ENCODE data around the gene JAKMIP1. TPM values are rescaled to one million over a fixed set of nuclear protein-coding genes. Genes with fewer than 3 reads are reported as not detected.

JAKMIP1 gene
- total RNA-seq, 2 experiments from 2014 or later, result 2.0 to 2.1 TPM

- Mint-ChIP-seq H3K4me1 (ENCODE audit: low read depth) (no peaks in the 10 kb centered on the region), H3K27ac (no peak overlapping the region), H3K36me3 (ENCODE audit: low read depth) (no peaks in the 10 kb centered on the region), H3K9me3 (no peaks in the 10 kb centered on the region), H3K27me3 (peaks cover 12% of the 10 kb centered on the region), H3K4me3 (no peak overlapping the region)
- no peaks in the 10 kb centered on the region for H3K4me1 ChIP-seq (ENCODE audit: insufficient read depth, low read length)
- TF ChIP-seq, protein P1, sequence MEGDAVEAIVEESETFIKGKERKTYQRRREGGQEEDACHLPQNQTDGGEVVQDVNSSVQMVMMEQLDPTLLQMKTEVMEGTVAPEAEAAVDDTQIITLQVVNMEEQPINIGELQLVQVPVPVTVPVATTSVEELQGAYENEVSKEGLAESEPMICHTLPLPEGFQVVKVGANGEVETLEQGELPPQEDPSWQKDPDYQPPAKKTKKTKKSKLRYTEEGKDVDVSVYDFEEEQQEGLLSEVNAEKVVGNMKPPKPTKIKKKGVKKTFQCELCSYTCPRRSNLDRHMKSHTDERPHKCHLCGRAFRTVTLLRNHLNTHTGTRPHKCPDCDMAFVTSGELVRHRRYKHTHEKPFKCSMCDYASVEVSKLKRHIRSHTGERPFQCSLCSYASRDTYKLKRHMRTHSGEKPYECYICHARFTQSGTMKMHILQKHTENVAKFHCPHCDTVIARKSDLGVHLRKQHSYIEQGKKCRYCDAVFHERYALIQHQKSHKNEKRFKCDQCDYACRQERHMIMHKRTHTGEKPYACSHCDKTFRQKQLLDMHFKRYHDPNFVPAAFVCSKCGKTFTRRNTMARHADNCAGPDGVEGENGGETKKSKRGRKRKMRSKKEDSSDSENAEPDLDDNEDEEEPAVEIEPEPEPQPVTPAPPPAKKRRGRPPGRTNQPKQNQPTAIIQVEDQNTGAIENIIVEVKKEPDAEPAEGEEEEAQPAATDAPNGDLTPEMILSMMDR (IDR thresholded peaks at IDR 0.05), result no peak
- ChIA-PET POLR2A (no interaction called here), CTCF (no interaction called here)
- intact Hi-C loops (cut with DNase I, micrococcal nuclease), result no loop called here
- H3K27ac ChIP-seq (ENCODE audit: low read depth in 1 of 2, low read length in 2 of 2), result no peak overlapping the region
- DNase-seq, result no peak
- H3K27me3 ChIP-seq (ENCODE audit: control insufficient read depth in 1 of 2, insufficient read depth in 2 of 2, low read length in 2 of 2), result no peaks in the 10 kb centered on the region
- ATAC-seq (ENCODE audit: poor library complexity), result no peak
- no peaks in the 10 kb centered on the region for H3K36me3 ChIP-seq (ENCODE audit: insufficient read depth, low read length)
- H3K4me3 ChIP-seq (ENCODE audit: low read length), result no peak overlapping the region
- H3K9me3 ChIP-seq (ENCODE audit: control insufficient read depth in 1 of 2, insufficient read depth in 1 of 2, low read length in 2 of 2), result peaks cover 0 to 8% of the 10 kb centered on the region in 2 experiments
Measured at GRCh38 chr4:6017800-6018199, 182.5 kb downstream of the JAKMIP1 start.

DNA sequence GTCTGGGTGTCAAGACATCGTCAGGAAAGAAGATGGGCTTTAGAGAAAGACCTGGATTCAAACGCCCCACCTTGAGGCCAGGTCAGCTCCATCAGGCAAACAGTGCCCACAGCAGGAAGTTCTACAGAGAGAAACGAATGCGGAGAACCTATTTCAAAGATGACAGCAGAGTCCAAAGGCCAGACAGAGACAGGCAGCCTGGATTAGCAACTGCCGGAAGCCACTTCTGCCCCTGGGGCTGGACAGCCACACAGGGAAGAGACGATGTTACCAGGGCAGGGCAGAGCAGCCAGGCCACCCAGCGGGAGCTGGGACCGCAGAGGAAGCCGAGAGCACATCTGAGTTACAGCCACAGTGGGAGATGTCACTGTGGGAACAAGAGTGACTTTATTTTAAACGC is 183.3 kb downstream of the JAKMIP1 start:
- Mint-ChIP-seq H3K9me3 (no peaks in the 10 kb centered on the region), H3K4me1 (ENCODE audit: low read depth) (no peaks in the 10 kb centered on the region), H3K36me3 (ENCODE audit: low read depth) (no peaks in the 10 kb centered on the region), H3K4me3 (no peak overlapping the region), H3K27me3 (peaks cover 12% of the 10 kb centered on the region), H3K27ac (no peak overlapping the region)
- TF ChIP-seq, protein P1 (IDR thresholded peaks at IDR 0.05), result no peak
- Histone ChIP-seq H3K4me1 (ENCODE audit: insufficient read depth, low read length) (no peaks in the 10 kb centered on the region), H3K9me3 (ENCODE audit: control insufficient read depth in 1 of 2, insufficient read depth in 1 of 2, low read length in 2 of 2) (peaks cover 0 to 8% of the 10 kb centered on the region in 2 experiments), H3K27me3 (ENCODE audit: control insufficient read depth in 1 of 2, insufficient read depth in 2 of 2, low read length in 2 of 2) (no peaks in the 10 kb centered on the region), H3K4me3 (ENCODE audit: low read length) (no peak overlapping the region), H3K27ac (ENCODE audit: low read depth in 1 of 2, low read length in 2 of 2) (no peak overlapping the region), H3K36me3 (ENCODE audit: insufficient read depth, low read length) (no peaks in the 10 kb centered on the region)
- ATAC-seq (ENCODE audit: poor library complexity), result no peak
- POLR2A ChIA-PET, result no interaction called here
- no peak for DNase-seq
- intact Hi-C loops (cut with DNase I, micrococcal nuclease), result no loop called here
- CTCF ChIA-PET, result no interaction called here

GRCh38 chr4:6013564-6013963 is 186.8 kb downstream of the JAKMIP1 start:
- H3K27me3 Mint-ChIP-seq, result peaks cover 32% of the 10 kb centered on the region
- H3K27ac ChIP-seq (ENCODE audit: low read depth in 1 of 2, low read length in 2 of 2), result no peak overlapping the region
- no peak overlapping the region for H3K4me3 ChIP-seq (ENCODE audit: low read length)
- DNase-seq (no peak), ATAC-seq (ENCODE audit: poor library complexity) (no peak)
- no peak overlapping the region for H3K27ac Mint-ChIP-seq
- TF ChIP-seq, protein P1 (IDR thresholded peaks at IDR 0.05), result no peak
- no peaks in the 10 kb centered on the region for H3K36me3 ChIP-seq (ENCODE audit: insufficient read depth, low read length)
- H3K9me3 ChIP-seq (ENCODE audit: control insufficient read depth in 1 of 2, insufficient read depth in 1 of 2, low read length in 2 of 2), result no peaks in the 10 kb centered on the region
- H3K27me3 ChIP-seq (ENCODE audit: control insufficient read depth in 1 of 2, insufficient read depth in 2 of 2, low read length in 2 of 2), result no peaks in the 10 kb centered on the region
- H3K4me3 Mint-ChIP-seq, result no peak overlapping the region
- H3K36me3 Mint-ChIP-seq (ENCODE audit: low read depth), result no peaks in the 10 kb centered on the region
- POLR2A ChIA-PET, result no interaction called here
- H3K9me3 Mint-ChIP-seq, result no peaks in the 10 kb centered on the region
- no peaks in the 10 kb centered on the region for H3K4me1 Mint-ChIP-seq (ENCODE audit: low read depth)
- intact Hi-C loops (cut with DNase I, micrococcal nuclease), result no loop called here
- no peaks in the 10 kb centered on the region for H3K4me1 ChIP-seq (ENCODE audit: insufficient read depth, low read length)
- CTCF ChIA-PET, result no interaction called here
